HL-60/S4 (cell line): Measurements from ENCODE around the gene ARHGAP8.

ENCODE experiments used
- in situ Hi-C: fragments of 300-500 bp; cut with MboI; formaldehyde crosslinking; loops from 2 replicates; pipeline ENCODE4 v1.14.3; 2022; ENCODE audit warnings: low sequenced_read_pairs

ARHGAP8 gene

GRCh38 chr22:44760476-44760875 lies 8.1 kb downstream of the ARHGAP8 start:
- in situ Hi-C loops: no loop called here

GRCh38 chr22:44761025-44761424 lies 8.7 kb downstream of the ARHGAP8 start:
- in situ Hi-C loops: no loop called here

GRCh38 chr22:44764373-44764772 lies 12.0 kb downstream of the ARHGAP8 start:
- in situ Hi-C loops: no loop called here

GRCh38 chr22:44764974-44765373 lies 12.6 kb downstream of the ARHGAP8 start:
- in situ Hi-C loops: no loop called here

- in situ Hi-C loops: no loop called here
Observed at GRCh38 chr22:44765571-44766285, 13.4 kb downstream of the ARHGAP8 start.

- in situ Hi-C loops: no loop called here
Observed at GRCh38 chr22:44773082-44773481, 20.7 kb downstream of the ARHGAP8 start.

GRCh38 chr22:44775862-44776261 lies 23.5 kb downstream of the ARHGAP8 start:
- in situ Hi-C loops: no loop called here

- in situ Hi-C loops: no loop called here
Observed at GRCh38 chr22:44776605-44777363, 24.4 kb downstream of the ARHGAP8 start.

- in situ Hi-C loops: no loop called here
Observed at GRCh38 chr22:44777364-44777755, 25.0 kb downstream of the ARHGAP8 start.

GRCh38 chr22:44780876-44781449 lies 28.6 kb downstream of the ARHGAP8 start:
- in situ Hi-C loops: no loop called here

GRCh38 chr22:44782363-44782963 lies 30.1 kb downstream of the ARHGAP8 start:
- in situ Hi-C loops: no loop called here

GRCh38 chr22:44783091-44783490 lies 30.7 kb downstream of the ARHGAP8 start:
- in situ Hi-C loops: no loop called here

GRCh38 chr22:44783581-44783980 lies 31.2 kb downstream of the ARHGAP8 start:
- in situ Hi-C loops: no loop called here

- in situ Hi-C loops: no loop called here
Observed at GRCh38 chr22:44786136-44786535, 33.8 kb downstream of the ARHGAP8 start.

GRCh38 chr22:44786610-44787009 lies 34.2 kb downstream of the ARHGAP8 start:
- in situ Hi-C loops: no loop called here

GRCh38 chr22:44787832-44788231 lies 35.5 kb downstream of the ARHGAP8 start:
- in situ Hi-C loops: no loop called here

- in situ Hi-C loops: no loop called here
Observed at GRCh38 chr22:44793106-44793505, 40.7 kb downstream of the ARHGAP8 start.

GRCh38 chr22:44793506-44794172 lies 41.3 kb downstream of the ARHGAP8 start:
- in situ Hi-C loops: no loop called here

GRCh38 chr22:44795701-44796630 lies 43.6 kb downstream of the ARHGAP8 start:
- in situ Hi-C loops: no loop called here

GRCh38 chr22:44797181-44797725 lies 44.9 kb downstream of the ARHGAP8 start:
- in situ Hi-C loops: no loop called here
